GM21515 (cell line): ENCODE measurements around the gene RERGL.
"Not testable (repeated sequence)": the region's sequence is repeated elsewhere in the genome, so short reads cannot be mapped to it uniquely, and the experiment has no call there.

Experiments
- ATAC-seq: cut with Tn5 transposase; IDR thresholded peaks from one replicate; pipeline ENCODE4 v1.9.1; 2021; ENCODE audit not compliant: unreplicated experiment

RERGL gene

DNA sequence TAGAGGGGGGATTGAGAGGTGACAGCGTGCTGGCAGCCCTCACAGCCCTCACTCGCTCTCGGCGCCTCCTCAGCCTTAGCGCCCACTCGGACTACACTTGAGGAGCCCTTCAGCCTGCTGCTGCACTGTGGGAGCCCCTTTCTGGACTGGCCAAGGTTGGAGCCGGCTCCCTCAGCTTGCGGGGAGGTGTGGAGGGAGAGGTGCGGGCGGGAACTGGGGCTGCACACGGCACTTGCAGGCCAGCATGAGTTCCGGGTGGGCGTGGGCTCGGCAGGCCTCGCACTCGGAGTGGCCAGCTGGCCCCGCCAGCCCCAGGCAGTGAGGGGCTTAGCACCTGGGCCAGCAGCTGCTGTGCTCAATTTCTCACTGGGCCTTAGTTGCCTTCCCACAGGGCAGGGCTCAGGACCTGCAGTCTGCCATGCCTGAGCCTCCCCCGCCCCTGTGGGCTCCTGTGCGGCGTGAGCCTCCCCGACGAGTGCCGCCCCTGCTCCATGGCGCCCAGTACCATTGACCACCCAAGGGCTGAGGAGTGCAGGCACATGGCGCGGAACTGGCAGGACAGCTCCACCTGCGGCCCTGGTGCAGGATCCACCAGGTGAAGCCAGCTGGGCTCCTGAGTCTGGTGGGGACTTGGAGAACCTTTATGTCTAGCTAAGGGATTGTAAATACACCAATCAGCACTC lies 49.8 kb downstream of the RERGL start:
- ATAC-seq: not testable (repeated sequence)
